K562 (cell line): ENCODE results near the gene CHD8.

Experiments
- DACH1 ChIP-seq: fragments of 450-650 bp; IDR thresholded peaks from 2 replicates; pipeline ENCODE4 v1.6.1; 2018; ENCODE audit not compliant: partially characterized antibody
- SRF ChIP-seq, 2 experiments: fragments of 250-450, 450-650 bp in 1 of 2; sonication (Bioruptor Pico) in 1 of 2; sonication (generic) in 1 of 2; formaldehyde crosslinking; IDR thresholded peaks; 2 replicates each; pipeline versions ENCODE4 v1.5.0 to v1.5.1; 2020 to 2022; ENCODE audit warnings: mild to moderate bottlenecking in 1 of 2, missing genetic modification reagents in 1 of 2
- TRIM28 ChIP-seq: fragments of 450-650 bp; IDR thresholded peaks from 2 replicates; pipeline ENCODE4 v1.6.1; 2017
- YY1 ChIP-seq, 3 experiments: IDR thresholded peaks; 2 replicates each; pipeline ENCODE4 v1.6.1; 2011; ENCODE audit warnings: low read length in 2 of 3, mild to moderate bottlenecking in 2 of 3, moderate library complexity in 2 of 3, borderline replicate concordance in 1 of 3, control low read depth in 1 of 3, low read depth in 1 of 3; ENCODE audit not compliant: insufficient read depth in 3 of 3, insufficient replicate concordance in 2 of 3, control insufficient read depth in 1 of 3, insufficient read length in 1 of 3; ENCODE audit errors: extremely low read depth in 1 of 3
- ZNF324 ChIP-seq: fragments of 250-450 bp; sonication (Bioruptor Pico); IDR thresholded peaks from 2 replicates; pipeline ENCODE4 v1.4.0; 2020; ENCODE audit warnings: mild to moderate bottlenecking
- ZNF41 ChIP-seq: fragments of 250-450 bp; sonication (Bioruptor Pico); conservative IDR thresholded peaks from 2 replicates; pipeline ENCODE4 v1.4.0; 2020; ENCODE audit warnings: mild to moderate bottlenecking
- TF ChIP-seq, protein P1 (sequence below), 3 experiments: IDR thresholded peaks in 2 of 3; conservative IDR thresholded peaks in 1 of 3; 2 replicates each; pipeline ENCODE4 v1.5.1; 2011 to 2012; ENCODE audit warnings: low read length in 3 of 3, mild to moderate bottlenecking in 3 of 3, control low read depth in 2 of 3, improper control_type of control experiment in 1 of 3, inconsistent platforms in 1 of 3, low read depth in 1 of 3, mixed read lengths in 1 of 3, moderate library complexity in 1 of 3; ENCODE audit not compliant: insufficient read depth in 2 of 3

DNA sequence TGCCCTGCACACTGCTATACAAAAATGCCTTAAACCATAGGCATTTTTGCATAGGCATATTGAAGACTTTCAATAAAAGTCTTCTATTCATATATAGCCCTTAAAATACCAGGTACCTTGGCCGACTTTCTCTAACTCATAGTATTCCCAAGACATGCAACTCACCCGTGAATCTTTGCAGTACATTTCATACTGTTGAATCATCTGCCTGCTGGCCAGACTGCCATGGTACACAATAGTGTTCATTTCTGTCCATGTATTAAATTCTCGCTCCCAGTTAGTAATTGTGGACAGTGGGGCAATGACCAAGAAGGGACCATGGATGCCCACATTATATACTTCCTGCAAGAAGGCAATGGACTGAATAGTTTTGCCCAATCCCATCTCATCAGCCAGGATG, 47.8 kb downstream of the CHD8 start:
- TF ChIP-seq DACH1, result no peak
- TF ChIP-seq SRF (CRISPR knock-in tag; IDR thresholded peaks at IDR 0.05), result no peak
- no peak for TF ChIP-seq ZNF41 (CRISPR knock-in tag)
- TF ChIP-seq, protein P1, sequence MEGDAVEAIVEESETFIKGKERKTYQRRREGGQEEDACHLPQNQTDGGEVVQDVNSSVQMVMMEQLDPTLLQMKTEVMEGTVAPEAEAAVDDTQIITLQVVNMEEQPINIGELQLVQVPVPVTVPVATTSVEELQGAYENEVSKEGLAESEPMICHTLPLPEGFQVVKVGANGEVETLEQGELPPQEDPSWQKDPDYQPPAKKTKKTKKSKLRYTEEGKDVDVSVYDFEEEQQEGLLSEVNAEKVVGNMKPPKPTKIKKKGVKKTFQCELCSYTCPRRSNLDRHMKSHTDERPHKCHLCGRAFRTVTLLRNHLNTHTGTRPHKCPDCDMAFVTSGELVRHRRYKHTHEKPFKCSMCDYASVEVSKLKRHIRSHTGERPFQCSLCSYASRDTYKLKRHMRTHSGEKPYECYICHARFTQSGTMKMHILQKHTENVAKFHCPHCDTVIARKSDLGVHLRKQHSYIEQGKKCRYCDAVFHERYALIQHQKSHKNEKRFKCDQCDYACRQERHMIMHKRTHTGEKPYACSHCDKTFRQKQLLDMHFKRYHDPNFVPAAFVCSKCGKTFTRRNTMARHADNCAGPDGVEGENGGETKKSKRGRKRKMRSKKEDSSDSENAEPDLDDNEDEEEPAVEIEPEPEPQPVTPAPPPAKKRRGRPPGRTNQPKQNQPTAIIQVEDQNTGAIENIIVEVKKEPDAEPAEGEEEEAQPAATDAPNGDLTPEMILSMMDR (IDR thresholded peaks at IDR 0.05 in 2 of 3, conservative IDR thresholded peaks at IDR 0.05 in 1 of 3; ENCODE audit: insufficient read depth in 2 of 3, low read depth in 1 of 3, low read length in 3 of 3), result no peak
- no peak for TF ChIP-seq YY1 (IDR thresholded peaks at IDR 0.05; ENCODE audit: borderline replicate concordance in 1 of 3, control insufficient read depth in 1 of 3, extremely low read depth in 1 of 3, insufficient read depth in 3 of 3, insufficient read length in 1 of 3, insufficient replicate concordance in 2 of 3, low read depth in 1 of 3, low read length in 2 of 3)
- TF ChIP-seq TRIM28, result no peak
- TF ChIP-seq ZNF324 (CRISPR knock-in tag), result no peak
